IPS DF 4.7 (cell line): Measurements from ENCODE around the gene DIAPH2.
A peak's percentile ranks its signal among the peaks of the same experiment; 100 is the strongest.

Experiments used
- DNase-seq: peaks from one replicate; pipeline ENCODE4 v3.0.0-alpha.2; 2013; ENCODE audit warnings: low spot score; ENCODE audit errors: extremely low read depth

DIAPH2 gene

GRCh38 chrX:97452283-97452682 is 767.6 kb downstream of the DIAPH2 start:
- DNase-seq = no peak

- DNase-seq = no peak
These were observed 777.1 kb downstream of the DIAPH2 start for GRCh38 chrX:97461763-97462162.

- DNase-seq = no peak
These were observed 786.4 kb downstream of the DIAPH2 start for GRCh38 chrX:97471071-97471470.

DNA sequence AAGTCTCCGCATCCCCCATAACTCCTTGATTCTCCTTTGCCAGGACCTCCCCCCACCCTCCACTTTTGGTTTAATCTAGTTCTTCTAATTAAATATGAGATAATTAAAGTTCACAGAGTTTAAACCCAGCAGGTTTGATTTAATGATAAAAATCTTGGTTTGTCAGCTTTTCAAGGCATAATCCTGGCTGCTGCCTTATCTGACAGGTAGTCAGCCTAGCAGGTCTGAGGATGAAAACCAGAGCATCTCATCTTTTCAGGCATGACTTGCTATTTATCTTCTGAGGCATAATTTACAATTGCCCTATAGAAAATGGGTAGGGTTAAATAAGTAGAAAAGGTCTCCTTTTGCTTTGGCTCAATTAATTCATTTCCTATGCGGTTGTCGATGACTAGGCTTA is 790.3 kb downstream of the DIAPH2 start:
- no peak for DNase-seq

- no peak for DNase-seq
These were observed 794.7 kb downstream of the DIAPH2 start for GRCh38 chrX:97479106-97479890.

- DNase-seq = no peak
These were observed 796.6 kb downstream of the DIAPH2 start for GRCh38 chrX:97481228-97481627.

GRCh38 chrX:97482666-97483300 is 798.1 kb downstream of the DIAPH2 start:
- DNase-seq = no peak

- DNase-seq = no peak
These were observed 806.0 kb downstream of the DIAPH2 start for GRCh38 chrX:97490656-97491055.

GRCh38 chrX:97494756-97495372 is 810.2 kb downstream of the DIAPH2 start:
- no peak for DNase-seq

DNA sequence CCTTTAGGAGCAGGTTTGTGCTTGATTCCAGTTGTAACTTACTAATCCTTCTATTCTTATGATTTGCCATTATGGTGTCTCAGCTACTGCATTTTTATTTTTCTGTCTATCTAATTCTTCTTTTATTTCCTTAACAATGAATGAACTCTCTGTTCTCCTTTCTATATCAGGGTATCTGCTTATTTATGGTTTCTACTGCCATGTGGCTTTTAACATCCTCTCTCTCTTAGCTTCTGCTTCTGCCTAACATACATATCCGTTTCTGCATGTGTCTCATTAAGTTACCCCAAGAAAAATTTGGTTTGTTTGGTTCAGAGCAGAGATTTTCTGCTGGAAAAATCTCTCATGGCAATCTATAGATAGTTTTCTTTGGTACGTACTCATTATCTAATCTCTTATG is 813.5 kb downstream of the DIAPH2 start:
- DNase-seq = no peak

DNA sequence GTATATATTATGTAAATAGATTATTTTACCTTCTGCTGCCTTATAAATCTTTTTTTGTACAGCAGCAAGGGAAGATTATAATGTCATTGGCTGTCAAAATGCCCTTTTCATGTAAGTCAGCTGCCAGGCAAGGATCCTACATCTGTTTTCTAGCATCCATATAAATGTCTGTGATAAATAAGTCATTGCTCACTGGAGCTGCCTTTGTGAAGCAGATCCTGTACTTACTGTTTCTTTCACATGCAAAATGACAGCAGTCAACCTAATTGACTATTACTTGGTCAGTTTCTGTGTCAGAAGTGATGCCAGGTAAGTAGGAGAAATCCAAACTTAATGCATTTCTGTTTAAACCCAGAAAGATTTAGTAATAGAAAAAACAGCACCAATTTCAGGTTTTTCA is 819.8 kb downstream of the DIAPH2 start:
- peak; percentile 11 for DNase-seq

GRCh38 chrX:97517763-97518162 is 833.1 kb downstream of the DIAPH2 start:
- DNase-seq = no peak

- DNase-seq = no peak
These were observed 837.7 kb downstream of the DIAPH2 start for GRCh38 chrX:97522307-97522706.

GRCh38 chrX:97524340-97524739 is 839.7 kb downstream of the DIAPH2 start:
- DNase-seq = no peak

- no peak for DNase-seq
These were observed 840.4 kb downstream of the DIAPH2 start for GRCh38 chrX:97524997-97525396.

- DNase-seq = no peak
These were observed 841.3 kb downstream of the DIAPH2 start for GRCh38 chrX:97525981-97526380.

DNA sequence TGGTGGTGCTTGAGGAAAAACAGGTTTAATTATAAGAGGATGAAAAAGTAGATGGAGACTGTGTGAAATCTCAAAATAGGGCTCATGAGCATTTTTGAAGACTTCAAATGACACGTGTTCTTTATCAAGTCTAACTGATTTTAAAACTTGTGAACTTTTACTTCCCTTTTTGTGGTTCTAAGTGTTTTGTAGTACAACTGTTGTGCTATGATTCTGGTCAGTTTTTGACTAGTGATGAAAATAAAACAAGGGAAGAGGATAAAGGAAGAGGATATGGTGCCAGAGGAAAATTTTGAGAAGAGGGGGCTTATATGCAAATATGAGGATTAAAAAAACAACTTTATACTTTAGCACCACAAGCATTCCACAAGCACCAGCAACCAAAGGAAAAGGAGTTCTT is 843.1 kb downstream of the DIAPH2 start:
- no peak for DNase-seq

DNA sequence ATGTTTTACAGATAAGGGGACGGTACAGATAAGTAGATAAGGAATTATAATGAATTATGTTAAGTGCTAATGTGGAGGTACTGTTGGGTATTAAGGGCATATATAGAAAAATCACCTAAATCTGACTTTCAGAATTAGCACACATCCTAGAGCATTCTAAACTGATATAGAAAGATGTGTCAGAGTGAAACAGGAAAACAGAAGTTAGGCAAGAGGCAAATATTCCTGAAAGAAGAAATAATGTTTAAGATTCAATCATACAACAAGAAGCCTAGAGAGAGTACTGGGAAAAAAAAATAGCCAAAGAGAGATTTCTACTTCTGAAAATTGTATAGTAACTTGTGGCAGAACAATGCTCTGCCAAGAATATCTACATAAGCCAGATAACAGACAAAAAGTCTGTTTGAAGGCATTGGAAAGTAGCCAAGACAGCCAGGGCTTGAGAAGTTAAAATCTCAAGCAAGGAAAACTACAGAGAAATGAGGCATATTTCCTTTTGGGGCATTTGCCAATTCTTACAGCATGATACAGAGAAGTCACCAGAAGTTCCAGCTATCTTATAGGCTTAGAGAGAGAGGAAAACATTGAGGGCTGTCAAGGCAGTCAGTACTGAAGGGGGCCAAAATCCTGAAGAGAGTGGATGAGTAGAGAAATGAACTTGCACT is 845.0 kb downstream of the DIAPH2 start:
- DNase-seq = no peak

DNA sequence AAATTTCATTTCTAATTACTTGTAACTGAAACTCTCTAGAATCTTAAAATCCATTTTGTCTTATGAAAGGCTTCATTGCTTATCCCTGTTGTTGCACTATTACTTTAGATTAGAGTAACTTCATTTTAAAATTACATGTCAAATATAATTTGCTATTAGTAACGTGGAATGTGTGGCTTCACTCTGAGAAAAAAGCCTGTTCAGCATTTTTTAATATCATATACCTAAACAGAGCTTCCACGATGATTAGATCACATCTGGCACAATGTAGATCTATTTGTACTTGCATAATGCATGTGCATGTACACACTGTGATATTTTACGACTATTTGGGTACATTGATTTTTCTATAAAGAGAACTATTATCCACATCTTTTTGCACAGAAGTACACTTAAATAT is 847.2 kb downstream of the DIAPH2 start:
- no peak for DNase-seq

DNA sequence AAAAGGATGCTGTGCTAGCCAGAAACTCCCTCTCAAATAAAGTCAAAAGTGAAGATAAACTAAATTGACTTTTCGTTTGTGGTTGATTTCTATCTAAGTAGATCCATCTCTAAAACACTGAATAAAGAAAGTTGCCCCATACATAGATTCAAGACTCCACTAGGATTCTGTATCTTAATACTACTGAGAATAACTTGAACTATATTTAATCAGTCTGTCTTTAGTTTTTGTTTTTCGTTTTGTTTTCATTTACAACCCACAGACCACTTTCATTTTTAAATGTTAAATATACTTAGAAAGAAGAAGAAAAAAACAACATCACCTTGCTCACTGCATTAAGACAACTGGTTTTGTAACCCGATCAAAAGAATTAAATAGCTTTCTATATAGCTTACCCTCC is 854.1 kb downstream of the DIAPH2 start:
- no peak for DNase-seq

GRCh38 chrX:97539970-97540519 is 855.4 kb downstream of the DIAPH2 start:
- DNase-seq = no peak
